ENCODE results near the gene RPS6KA2. TPM values are rescaled to one million over a fixed set of nuclear protein-coding genes. Genes with fewer than 3 reads are reported as not detected.

RPS6KA2 gene
- total RNA-seq, 4 donors from 2014 or later: 22.7 to 55.9 (median 40.6) TPM

- H3K4me3 ChIP-seq (ENCODE audit: low read depth, poor library complexity, severe bottlenecking): no peak overlapping the region
- no peak for TF ChIP-seq CTCF (IDR thresholded peaks at IDR 0.05)
- no peak for TF ChIP-seq POLR2A (IDR thresholded peaks at IDR 0.05)
- WGBS, 2 donors: 67 to 72% methylated on average over 11 of the region's 11 CpGs
- intact Hi-C loops (cut with DNase I; ENCODE audit: low total_unique reads): no loop called here
- DNase-seq (ENCODE audit: low spot score in 2 of 2): peak in 1 of 2 donors; percentile 83
These were observed 38.2 kb downstream of the RPS6KA2 start for GRCh38 chr6:166588691-166589336.

GRCh38 chr6:166587631-166588413, 39.2 kb downstream of the RPS6KA2 start:
- intact Hi-C loops (cut with DNase I; ENCODE audit: low total_unique reads): no loop called here
- 76 to 80% methylated on average over 10 of the region's 10 CpGs for WGBS, 2 donors
- TF ChIP-seq POLR2A (IDR thresholded peaks at IDR 0.05): no peak
- no peak for TF ChIP-seq CTCF (IDR thresholded peaks at IDR 0.05)
- H3K4me3 ChIP-seq (ENCODE audit: low read depth, poor library complexity, severe bottlenecking): no peak overlapping the region
- peak in 1 of 2 donors; percentile 82 for DNase-seq (ENCODE audit: low spot score in 2 of 2)

GRCh38 chr6:166586424-166587156, 40.5 kb downstream of the RPS6KA2 start, which contains the start of gene RAMACL:
Gene RAMACL, minus strand, starts transcription at chr6:166586678. Its CDS starts 201 bp downstream, at chr6:166586477.
- peak in 1 of 2 donors; percentile 49 for DNase-seq (ENCODE audit: low spot score in 2 of 2)
- 96 to 98% methylated on average over 9 of the region's 9 CpGs for WGBS, 2 donors
- intact Hi-C loops (cut with DNase I; ENCODE audit: low total_unique reads): no loop called here

GRCh38 chr6:166584853-166585429, 42.1 kb downstream of the RPS6KA2 start:
- intact Hi-C loops (cut with DNase I; ENCODE audit: low total_unique reads): no loop called here
- 71 to 77% methylated on average over 12 of the region's 12 CpGs for WGBS, 2 donors
- DNase-seq (ENCODE audit: low spot score in 2 of 2): peak in 1 of 2 donors; percentile 61
- no peak overlapping the region for H3K4me3 ChIP-seq (ENCODE audit: low read depth, poor library complexity, severe bottlenecking)
- TF ChIP-seq POLR2A (IDR thresholded peaks at IDR 0.05) (no peak), CTCF (IDR thresholded peaks at IDR 0.05) (no peak)

More at GRCh38 chr6:166586424-166587156, 40.5 kb downstream of the RPS6KA2 start, which contains the start of gene RAMACL:
- H3K4me3 ChIP-seq (ENCODE audit: low read depth, poor library complexity, severe bottlenecking): no peak within 1 kb of the TSS
- TF ChIP-seq POLR2A (IDR thresholded peaks at IDR 0.05) (no peak), CTCF (IDR thresholded peaks at IDR 0.05) (no peak)

- TF ChIP-seq POLR2A (IDR thresholded peaks at IDR 0.05) (no peak), CTCF (IDR thresholded peaks at IDR 0.05) (no peak)
- no peak overlapping the region for H3K4me3 ChIP-seq (ENCODE audit: low read depth, poor library complexity, severe bottlenecking)
- peak in 1 of 2 donors; percentile 59 for DNase-seq (ENCODE audit: low spot score in 2 of 2)
- intact Hi-C loops (cut with DNase I; ENCODE audit: low total_unique reads): no loop called here
- 86 to 98% methylated on average over 3 of the region's 3 CpGs for WGBS, 2 donors
These were observed 42.9 kb downstream of the RPS6KA2 start for GRCh38 chr6:166584155-166584554.
